ENCODE measurements around the gene DOCK9. TPM values are rescaled to one million over a fixed set of nuclear protein-coding genes. Genes with fewer than 3 reads are reported as not detected.

DOCK9 gene
- total RNA-seq, 6 experiments from 2014 or later, result 16.5 to 24.3 (median 18.1) TPM

DNA sequence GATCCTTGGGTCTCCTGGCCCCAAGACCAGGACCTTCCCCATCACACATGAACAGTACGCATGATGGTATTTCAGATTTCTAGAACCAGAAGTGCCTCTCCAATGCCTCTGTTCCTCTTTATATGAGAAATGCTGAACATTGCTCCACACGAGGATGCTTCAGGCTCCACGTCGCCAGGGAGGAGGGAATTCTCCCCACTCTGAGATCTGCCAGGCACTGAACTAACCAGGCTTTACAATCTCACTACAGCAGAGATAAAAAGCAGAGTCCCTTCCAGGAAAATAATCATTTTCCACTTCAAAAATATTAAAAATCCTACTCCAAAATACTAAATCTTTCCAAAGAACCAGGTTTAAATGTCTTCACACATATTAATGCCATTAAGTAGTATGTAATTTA, 10.4 kb downstream of the DOCK9 start:
- DNase-seq (no peak), ATAC-seq (no peak)
- no peaks in the 10 kb centered on the region for H3K36me3 ChIP-seq
- TF ChIP-seq, protein P1, sequence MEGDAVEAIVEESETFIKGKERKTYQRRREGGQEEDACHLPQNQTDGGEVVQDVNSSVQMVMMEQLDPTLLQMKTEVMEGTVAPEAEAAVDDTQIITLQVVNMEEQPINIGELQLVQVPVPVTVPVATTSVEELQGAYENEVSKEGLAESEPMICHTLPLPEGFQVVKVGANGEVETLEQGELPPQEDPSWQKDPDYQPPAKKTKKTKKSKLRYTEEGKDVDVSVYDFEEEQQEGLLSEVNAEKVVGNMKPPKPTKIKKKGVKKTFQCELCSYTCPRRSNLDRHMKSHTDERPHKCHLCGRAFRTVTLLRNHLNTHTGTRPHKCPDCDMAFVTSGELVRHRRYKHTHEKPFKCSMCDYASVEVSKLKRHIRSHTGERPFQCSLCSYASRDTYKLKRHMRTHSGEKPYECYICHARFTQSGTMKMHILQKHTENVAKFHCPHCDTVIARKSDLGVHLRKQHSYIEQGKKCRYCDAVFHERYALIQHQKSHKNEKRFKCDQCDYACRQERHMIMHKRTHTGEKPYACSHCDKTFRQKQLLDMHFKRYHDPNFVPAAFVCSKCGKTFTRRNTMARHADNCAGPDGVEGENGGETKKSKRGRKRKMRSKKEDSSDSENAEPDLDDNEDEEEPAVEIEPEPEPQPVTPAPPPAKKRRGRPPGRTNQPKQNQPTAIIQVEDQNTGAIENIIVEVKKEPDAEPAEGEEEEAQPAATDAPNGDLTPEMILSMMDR (IDR thresholded peaks at IDR 0.05), result no peak
- no peak for TF ChIP-seq POLR2A (IDR thresholded peaks at IDR 0.05)
- intact Hi-C loops (cut with DNase I), result no loop called here
- no peaks in the 10 kb centered on the region for H3K27me3 ChIP-seq
- no peak overlapping the region for H3K4me3 ChIP-seq
- H3K9me3 ChIP-seq, result no peaks in the 10 kb centered on the region
- no peaks in the 10 kb centered on the region for H3K4me1 ChIP-seq
- no peak overlapping the region for H3K27ac ChIP-seq
- WGBS (ENCODE audit: insufficient coverage, low coverage, low lambda C conversion rate, missing lambda C conversion rate), result 65% methylated on average over 4 of the region's 4 CpGs

DNA sequence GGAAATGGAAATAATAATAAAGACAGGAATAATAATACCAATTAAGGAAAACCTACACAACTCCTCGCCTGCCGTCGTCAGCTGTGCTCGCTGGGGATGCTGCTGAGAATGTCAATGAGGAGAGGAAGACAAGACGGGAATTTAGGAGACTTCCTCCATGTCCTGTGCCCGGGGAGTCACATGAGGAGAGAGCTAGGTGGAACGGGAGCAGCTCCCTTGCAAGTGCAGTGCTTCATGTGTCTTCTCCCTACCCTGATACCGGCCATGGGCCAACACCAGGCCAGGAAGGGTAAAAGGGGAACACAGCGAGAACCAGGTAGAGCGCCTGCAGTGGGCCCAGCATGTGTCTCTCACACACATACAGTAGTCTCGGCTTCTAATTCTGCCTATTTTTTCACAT, 11.8 kb downstream of the DOCK9 start:
- no peak overlapping the region for H3K27ac ChIP-seq
- DNase-seq (no peak), ATAC-seq (no peak)
- intact Hi-C loops (cut with DNase I), result no loop called here
- H3K27me3 ChIP-seq, result no peaks in the 10 kb centered on the region
- TF ChIP-seq POLR2A (IDR thresholded peaks at IDR 0.05), result no peak
- TF ChIP-seq, protein P1 (IDR thresholded peaks at IDR 0.05), result no peak
- no peaks in the 10 kb centered on the region for H3K4me1 ChIP-seq
- H3K9me3 ChIP-seq, result no peaks in the 10 kb centered on the region
- 95% methylated on average over 10 of the region's 11 CpGs for WGBS (ENCODE audit: insufficient coverage, low coverage, low lambda C conversion rate, missing lambda C conversion rate)
- H3K36me3 ChIP-seq, result no peaks in the 10 kb centered on the region
- no peak overlapping the region for H3K4me3 ChIP-seq

DNA sequence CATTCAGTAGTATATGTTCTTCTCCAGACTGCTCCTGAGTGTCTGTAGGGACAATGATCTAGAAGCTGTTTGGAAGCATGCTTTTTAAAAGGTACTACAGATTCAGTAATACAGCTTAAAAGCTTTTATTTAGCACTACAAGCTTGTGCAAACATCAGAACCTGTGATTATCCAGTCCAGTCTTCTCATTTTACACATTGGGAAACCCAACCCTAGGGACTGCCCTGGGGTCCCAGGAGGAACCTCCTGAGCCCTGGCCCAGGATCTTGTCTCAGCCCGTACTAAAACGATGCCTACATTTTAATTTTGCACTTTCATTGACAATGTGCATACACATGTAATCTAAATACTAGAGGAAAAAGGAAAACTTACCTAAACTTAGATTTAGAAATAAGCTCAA, 12.5 kb downstream of the DOCK9 start:
- no peak overlapping the region for H3K27ac ChIP-seq
- no peaks in the 10 kb centered on the region for H3K9me3 ChIP-seq
- H3K4me1 ChIP-seq, result no peaks in the 10 kb centered on the region
- no peak overlapping the region for H3K4me3 ChIP-seq
- intact Hi-C loops (cut with DNase I), result no loop called here
- ATAC-seq, result no peak
- H3K27me3 ChIP-seq, result no peaks in the 10 kb centered on the region
- H3K36me3 ChIP-seq, result no peaks in the 10 kb centered on the region
- TF ChIP-seq, protein P1 (IDR thresholded peaks at IDR 0.05), result no peak
- no peak for TF ChIP-seq POLR2A (IDR thresholded peaks at IDR 0.05)
- no peak for DNase-seq
- WGBS (ENCODE audit: insufficient coverage, low coverage, low lambda C conversion rate, missing lambda C conversion rate), result 83% methylated on average over 2 of the region's 2 CpGs

DNA sequence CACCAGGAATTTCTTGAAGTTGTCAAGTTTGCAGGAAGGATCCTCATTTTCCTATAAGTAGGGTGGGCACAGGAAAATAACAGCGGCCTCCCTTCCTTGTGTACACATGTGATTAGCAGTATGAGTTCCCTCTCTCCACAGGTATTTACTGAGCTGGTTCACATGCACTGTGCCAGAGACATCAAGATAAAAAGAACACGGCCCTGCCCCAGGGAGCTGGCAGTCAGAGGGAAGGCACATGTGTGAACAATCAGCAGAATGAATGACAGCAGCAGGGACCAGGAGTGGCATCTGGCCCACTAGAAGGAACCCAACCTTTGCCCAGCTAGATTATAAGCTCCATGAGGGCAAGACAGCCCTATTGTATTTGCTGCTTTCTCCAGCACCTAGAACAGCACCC, 13.9 kb downstream of the DOCK9 start:
- no peak overlapping the region for H3K27ac ChIP-seq
- no CpG with 5 or more reads among the region's 2 CpGs for whole genome bisulfite sequencing (ENCODE audit: insufficient coverage, low coverage, low lambda C conversion rate, missing lambda C conversion rate)
- intact Hi-C loops (cut with DNase I), result no loop called here

More for the DNA sequence above, 13.9 kb downstream of the DOCK9 start:
- Histone ChIP-seq H3K36me3 (no peaks in the 10 kb centered on the region), H3K4me1 (peaks cover 0 to 6% (median 0%) of the 10 kb centered on the region in 4 donors), H3K4me3 (no peak overlapping the region), H3K27me3 (no peaks in the 10 kb centered on the region), H3K9me3 (no peaks in the 10 kb centered on the region)
- ATAC-seq (no peak), DNase-seq (no peak)
- TF ChIP-seq, protein P1 (IDR thresholded peaks at IDR 0.05), result no peak
- TF ChIP-seq POLR2A (IDR thresholded peaks at IDR 0.05), result no peak

Measured in right lobe of liver (tissue), 6 donors.